ENCODE data around the gene SGCE.

The SGCE gene

GRCh38 chr7:94561841-94562514, 94.0 kb downstream of the SGCE start:
- no peak for DNase-seq

DNA sequence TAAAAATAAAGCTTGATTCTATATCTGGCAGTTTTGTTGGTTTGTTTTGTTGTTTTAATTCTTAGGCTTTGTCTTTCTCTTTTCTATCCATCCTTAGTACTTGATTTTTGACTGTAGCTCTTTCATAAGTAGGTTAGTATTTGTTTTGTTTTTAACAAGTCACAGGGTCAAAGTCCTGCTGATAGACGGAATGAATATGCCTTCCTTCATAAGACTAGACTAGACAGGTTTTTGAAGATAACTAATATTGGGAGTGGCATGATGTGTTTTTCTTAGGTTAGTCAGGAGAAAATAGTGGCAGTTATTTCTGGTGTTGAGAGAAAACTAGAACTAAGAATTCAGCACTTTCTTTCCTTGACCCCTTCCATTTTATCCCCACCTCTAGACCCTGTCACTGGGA, 96.0 kb downstream of the SGCE start:
- no peak for DNase-seq

DNA sequence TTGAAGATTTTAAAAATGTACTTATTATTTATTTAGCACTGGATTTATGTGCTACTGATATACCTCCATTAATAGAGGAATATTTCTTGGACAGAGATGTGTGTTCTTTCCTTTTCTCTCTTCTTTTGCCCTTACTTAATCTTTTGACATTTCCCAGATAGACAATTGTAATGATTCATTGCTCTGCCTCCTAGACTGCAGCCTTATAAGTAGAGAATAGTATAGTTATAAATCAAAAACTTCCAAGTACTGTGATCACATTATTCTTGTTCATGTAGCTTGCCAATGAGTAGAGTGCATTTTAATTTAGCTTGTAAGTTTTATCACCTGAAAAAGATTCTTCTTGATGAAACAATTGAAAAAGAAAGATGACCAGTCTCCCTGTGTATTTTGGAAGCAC, 98.7 kb downstream of the SGCE start:
- no peak for DNase-seq

DNA sequence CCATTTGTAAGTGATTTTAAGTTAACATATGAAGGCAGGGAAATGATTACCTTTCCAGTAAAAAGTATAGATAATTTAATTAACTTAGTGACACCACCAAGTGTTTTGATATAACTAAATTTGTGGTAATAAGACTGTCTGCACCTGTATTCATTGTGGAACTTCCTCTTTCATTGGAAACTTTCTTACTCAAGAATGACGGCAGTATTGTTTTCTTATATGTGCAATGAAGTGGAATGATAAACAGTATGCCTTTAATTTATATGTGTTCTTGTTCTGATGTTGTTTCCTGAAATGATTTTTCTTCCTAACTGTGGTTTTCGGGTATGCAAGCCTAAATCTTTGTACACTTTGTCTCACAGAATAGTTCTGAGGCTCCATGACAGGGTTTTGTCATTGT, 99.9 kb downstream of the SGCE start:
- DNase-seq, result no peak

- no peak for DNase-seq
Observed at GRCh38 chr7:94547126-94547525, 108.8 kb downstream of the SGCE start.

DNA sequence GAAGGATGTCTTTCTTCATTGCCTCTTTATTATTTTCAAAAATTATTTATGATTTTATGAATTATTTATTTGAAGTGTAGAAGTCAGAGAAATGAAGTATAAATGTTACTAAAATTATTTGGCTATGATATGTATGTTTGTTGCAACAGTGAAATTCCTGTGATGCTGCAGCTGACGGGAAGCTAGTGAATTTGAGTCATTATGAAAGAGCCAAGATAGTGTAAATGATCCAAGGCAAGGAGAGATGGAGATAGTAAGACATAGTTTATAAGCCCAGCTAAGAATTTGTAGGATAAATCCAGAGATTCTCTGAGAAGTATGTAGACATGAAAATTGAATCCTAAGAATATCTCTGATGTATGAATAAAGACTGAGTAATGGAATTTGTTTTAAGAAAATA, 115.5 kb downstream of the SGCE start:
- DNase-seq, result no peak

Measured in activated T-cell treated with anti-CD3 and anti-CD28 coated beads for 4 hours (primary cell).